K562 (cell line): ENCODE results near the gene SOX6. TPM values are rescaled to one million over a fixed set of nuclear protein-coding genes. Genes with fewer than 3 reads are reported as not detected.

Source experiments
- CUX1 ChIP-seq: fragments of 200-800 bp; sonication (Bioruptor generic); IDR thresholded peaks from 2 replicates; pipeline ENCODE4 v1.6.1; 2016; ENCODE audit warnings: missing genetic modification characterization, missing compliant biosample characterization
- ZBTB40 ChIP-seq, 2 experiments: fragments of 450-650 bp in 1 of 2; sonication (generic) in 1 of 2; formaldehyde crosslinking in 1 of 2; IDR thresholded peaks; 2 replicates each; pipeline versions ENCODE4 v1.7.1 to v1.9.0; 2016 to 2022; ENCODE audit warnings: inconsistent platforms in 1 of 2, mild to moderate bottlenecking in 1 of 2, missing genetic modification reagents in 1 of 2
- polyA plus RNA-seq, 8 experiments: library from polyadenylated mRNA; depleted of rRNA in 4 of 8; stranded (reverse) in 5 of 8; unstranded in 3 of 8; fragments of >200 nt; fragmentation: Nextera tagmentation in 2 of 8; fragmentation: Illumina TruSeq in 1 of 8; extraction: Ambion mirVana in 2 of 8; extraction: Trizol in 1 of 8; gene quantifications; 2 replicates each; pipeline versions ENCODE4 v1.2.1 to v1.2.3, GENCODE V29; 2011 to 2014; ENCODE audit warnings: inconsistent platforms in 1 of 8, missing spikeins in 1 of 8
- total RNA-seq, 7 experiments: library from RNA; depleted of rRNA in 6 of 7; stranded (reverse); fragments of >200 nt in 6 of 7; fragmentation: Illumina TruSeq in 2 of 7; extraction: Trizol in 2 of 7; gene quantifications; 2 replicates each; pipeline versions ENCODE4 v1.2.1 to v1.2.3, GENCODE V29; 2011 to 2021; ENCODE audit warnings: low replicate concordance in 1 of 7

The SOX6 gene
- total and polyA plus RNA-seq, 9 of the 15 experiments (the other 6 are each of a cell fraction or from before 2014, with no cell fraction given): 0.89 to 8.7 (median 5.7) TPM

- TF ChIP-seq CUX1 (CRISPR knock-in tag) (peak; percentile 69; the same call in 1 of the 2 replicates), ZBTB40 (IDR thresholded peaks at IDR 0.05) (0 out of 2 replicates have a peak, but pooled peaks have one; percentile 45), ZBTB40 (CRISPR knock-in tag; IDR thresholded peaks at IDR 0.05) (no peak)
These were observed 386.5 kb downstream of the SOX6 start (continued) for GRCh38 chr11:15969701-15970329.
